Mesenchymal stem cell (in vitro differentiated cells and primary cell): Measurements from ENCODE around the gene PON3.

Experiments used
- DNase-seq: peaks from one replicate; pipeline ENCODE4 v3.0.0-alpha.2; 2013
- H2AFZ ChIP-seq: one replicate; pipeline ENCODE4 v1.6.1; 2013; ENCODE audit warnings: low read depth, mild to moderate bottlenecking, control low read depth, inconsistent platforms, low read length, moderate library complexity
- H2AK5ac ChIP-seq: 2 replicates; pipeline ENCODE4 v1.6.1; 2013; ENCODE audit warnings: low read length, moderate library complexity, mild to moderate bottlenecking, inconsistent platforms; ENCODE audit not compliant: severe bottlenecking
- H2BK120ac ChIP-seq: one replicate; pipeline ENCODE4 v1.6.1; 2013; ENCODE audit warnings: low read depth, mild to moderate bottlenecking, inconsistent platforms, low read length, moderate library complexity
- H2BK12ac ChIP-seq, 2 experiments: one replicate each; pipeline ENCODE4 v1.6.1; 2013; ENCODE audit warnings: inconsistent platforms in 2 of 2, low read length in 2 of 2, mild to moderate bottlenecking in 2 of 2, moderate library complexity in 2 of 2, control low read depth in 1 of 2
- H2BK15ac ChIP-seq: one replicate; pipeline ENCODE4 v1.6.1; 2013; ENCODE audit warnings: mild to moderate bottlenecking, low read depth, inconsistent platforms; ENCODE audit not compliant: poor library complexity, severe bottlenecking
- H2BK5ac ChIP-seq: 2 replicates; pipeline ENCODE4 v1.6.1; 2013; ENCODE audit warnings: low read depth, mild to moderate bottlenecking, low read length, control low read depth, inconsistent platforms; ENCODE audit not compliant: poor library complexity, severe bottlenecking
- H3K14ac ChIP-seq, 2 experiments: one replicate each; pipeline ENCODE4 v1.6.1; 2013; ENCODE audit warnings: inconsistent platforms in 2 of 2, low read length in 2 of 2, control low read depth in 1 of 2, mild to moderate bottlenecking in 1 of 2, moderate library complexity in 1 of 2
- H3K18ac ChIP-seq, 2 experiments: one replicate each; pipeline ENCODE4 v1.6.1; 2013; ENCODE audit warnings: inconsistent platforms in 2 of 2, low read length in 2 of 2, control low read depth in 1 of 2, low read depth in 1 of 2, mild to moderate bottlenecking in 1 of 2
- H3K23ac ChIP-seq, 2 experiments: one replicate each; pipeline ENCODE4 v1.6.1; 2013; ENCODE audit warnings: inconsistent platforms in 2 of 2, low read length in 2 of 2, mild to moderate bottlenecking in 2 of 2, moderate library complexity in 2 of 2, control low read depth in 1 of 2
- H3K27ac ChIP-seq: 2 replicates; pipeline ENCODE4 v1.5.1; 2013; ENCODE audit warnings: mild to moderate bottlenecking, moderate library complexity, low read length, control low read depth, inconsistent platforms; ENCODE audit not compliant: poor library complexity, severe bottlenecking
- H3K27me3 ChIP-seq, 2 experiments: 2 replicates each; pipeline versions ENCODE4 v1.6.1 to v1.7.0; 2013; ENCODE audit warnings: low read length in 2 of 2, mild to moderate bottlenecking in 2 of 2, moderate library complexity in 2 of 2, control low read depth in 1 of 2, inconsistent platforms in 1 of 2; ENCODE audit not compliant: control insufficient read depth in 1 of 2, insufficient read depth in 1 of 2
- H3K36me3 ChIP-seq, 2 experiments: 2 replicates each; pipeline versions ENCODE4 v1.6.1 to v1.7.0; 2013; ENCODE audit warnings: low read length in 2 of 2, control low read depth in 1 of 2, inconsistent platforms in 1 of 2, low read depth in 1 of 2, mild to moderate bottlenecking in 1 of 2; ENCODE audit not compliant: insufficient read depth in 2 of 2, control insufficient read depth in 1 of 2
- H3K4ac ChIP-seq, 2 experiments: one replicate each; pipeline ENCODE4 v1.6.1; 2013; ENCODE audit warnings: inconsistent platforms in 2 of 2, low read length in 2 of 2, mild to moderate bottlenecking in 2 of 2, moderate library complexity in 2 of 2, control low read depth in 1 of 2, low read depth in 1 of 2
- H3K4me1 ChIP-seq: 2 replicates; pipeline ENCODE4 v1.6.1; 2013; ENCODE audit warnings: low read depth, low read length, control low read depth; ENCODE audit not compliant: control insufficient read depth, insufficient read depth
- H3K4me2 ChIP-seq: 2 replicates; pipeline ENCODE4 v1.6.1; 2013; ENCODE audit warnings: low read length, mild to moderate bottlenecking, inconsistent platforms; ENCODE audit not compliant: poor library complexity, severe bottlenecking
- H3K4me3 ChIP-seq, 2 experiments: 2 replicates each; pipeline versions ENCODE4 v1.5.1 to v1.7.0; 2013; ENCODE audit warnings: low read length in 2 of 2, mild to moderate bottlenecking in 2 of 2, control low read depth in 1 of 2, low read depth in 1 of 2; ENCODE audit not compliant: insufficient read depth in 1 of 2
- H3K79me1 ChIP-seq: replicated peaks from 2 replicates; pipeline ENCODE4 v1.6.1; 2013; ENCODE audit warnings: mild to moderate bottlenecking, control low read depth, low read length, inconsistent platforms; ENCODE audit not compliant: poor library complexity, severe bottlenecking
- H3K9ac ChIP-seq: 2 replicates; pipeline ENCODE4 v1.7.0; 2013; ENCODE audit warnings: mild to moderate bottlenecking, low read length, moderate library complexity
- H3K9me3 ChIP-seq: 2 replicates; pipeline ENCODE4 v1.7.0; 2013; ENCODE audit warnings: mild to moderate bottlenecking, low read length; ENCODE audit not compliant: control insufficient read depth
- H4K8ac ChIP-seq: one replicate; pipeline ENCODE4 v1.6.1; 2013; ENCODE audit warnings: inconsistent platforms, mild to moderate bottlenecking, low read length, moderate library complexity
- H4K91ac ChIP-seq: one replicate; pipeline ENCODE4 v1.6.1; 2013; ENCODE audit warnings: mild to moderate bottlenecking, low read length, inconsistent platforms
- WGBS: methylation state at CpG from one replicate; pipeline ENCODE4 v1.1.7; 2013; ENCODE audit warnings: mixed read lengths; 5-methylcytosine and 5-hydroxymethylcytosine counted together

PON3 gene

DNA sequence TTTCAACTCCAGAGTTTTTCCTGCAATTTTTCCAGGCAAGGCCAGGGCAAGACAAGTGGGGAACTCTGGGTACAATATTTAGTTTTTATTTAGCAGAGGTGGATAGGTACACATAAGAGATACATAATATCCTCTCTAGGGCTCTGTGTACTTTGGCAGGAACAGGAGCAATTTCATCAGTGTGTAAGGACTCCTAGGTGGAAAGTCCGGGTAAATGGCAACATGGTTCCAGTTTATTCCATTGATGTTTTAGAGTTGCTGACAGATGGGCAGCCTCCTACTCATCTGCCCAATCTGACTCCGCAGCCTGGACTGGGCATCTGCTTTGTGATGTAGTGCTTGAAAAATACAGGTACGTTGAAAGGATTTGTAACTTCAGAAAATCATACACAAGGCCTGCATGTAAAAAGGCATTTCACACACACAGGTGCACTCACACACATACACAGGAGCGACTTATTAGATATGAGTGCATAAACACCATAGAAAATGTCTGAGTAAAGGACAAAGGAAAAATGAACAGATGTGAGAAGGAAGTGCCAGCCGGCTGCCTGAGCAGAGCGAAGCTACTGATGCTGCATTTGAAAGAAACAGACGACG, 77.6 kb downstream of the PON3 start:
- H3K4me1 ChIP-seq, result no peaks in the 10 kb centered on the region
- H3K9me3 ChIP-seq, result no peaks in the 10 kb centered on the region
- WGBS, result 98% methylated on average over 3 of the region's 8 CpGs
- H3K27ac ChIP-seq, result no peak overlapping the region
- H3K4me3 ChIP-seq, result no peak overlapping the region
- H3K9ac ChIP-seq, result no peak overlapping the region
- H3K36me3 ChIP-seq, result no peaks in the 10 kb centered on the region
- no peaks in the 10 kb centered on the region for H3K79me1 ChIP-seq
- H2BK15ac ChIP-seq, result no peak overlapping the region
- no peak overlapping the region for H3K4me2 ChIP-seq
- no peak overlapping the region for H2AK5ac ChIP-seq
- H4K91ac ChIP-seq, result no peak overlapping the region
- H2BK5ac ChIP-seq, result no peak overlapping the region
- H3K18ac ChIP-seq, result no peak overlapping the region
- H3K27me3 ChIP-seq, result peaks cover 0 to 3% of the 10 kb centered on the region in 2 experiments
- no peak overlapping the region for H3K23ac ChIP-seq
- H2BK120ac ChIP-seq, result no peak overlapping the region
- no peak for DNase-seq
- no peak overlapping the region for H3K4ac ChIP-seq
- no peak overlapping the region for H2BK12ac ChIP-seq
- H2AFZ ChIP-seq, result no peak overlapping the region
- no peak overlapping the region for H4K8ac ChIP-seq
- no peak overlapping the region for H3K14ac ChIP-seq

DNA sequence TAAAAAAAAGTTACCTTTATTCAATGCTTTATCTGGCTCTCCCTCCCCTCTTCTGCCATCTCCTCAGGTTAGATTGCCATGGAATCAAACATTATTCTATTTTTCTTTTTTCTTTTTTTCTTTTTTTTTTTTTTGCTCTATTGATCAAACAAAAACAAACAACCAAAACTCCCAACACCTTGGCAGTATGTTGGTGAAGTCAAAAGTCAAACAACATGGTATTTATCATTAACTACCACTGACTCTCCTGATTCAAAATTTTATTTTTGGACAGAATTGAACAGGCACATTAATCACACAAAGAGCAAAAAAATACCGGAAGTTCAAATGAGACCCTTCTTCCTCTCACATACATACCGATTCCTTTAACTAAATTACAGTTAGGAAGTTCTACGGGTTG, 78.2 kb downstream of the PON3 start:
- no CpG with 5 or more reads among the region's 3 CpGs for WGBS
- Histone ChIP-seq H3K18ac (no peak overlapping the region), H3K27ac (no peak overlapping the region), H3K4me1 (no peaks in the 10 kb centered on the region), H3K9ac (no peak overlapping the region), H3K4ac (no peak overlapping the region), H3K27me3 (peaks cover 0 to 3% of the 10 kb centered on the region in 2 experiments), H2BK15ac (no peak overlapping the region), H3K14ac (no peak overlapping the region), H3K79me1 (no peaks in the 10 kb centered on the region), H3K4me3 (no peak overlapping the region), H2AFZ (no peak overlapping the region), H2BK5ac (no peak overlapping the region), H4K91ac (no peak overlapping the region), H2BK12ac (no peak overlapping the region), H3K23ac (no peak overlapping the region), H2BK120ac (no peak overlapping the region), H4K8ac (no peak overlapping the region), H3K4me2 (no peak overlapping the region), H3K9me3 (no peaks in the 10 kb centered on the region), H2AK5ac (no peak overlapping the region), H3K36me3 (no peaks in the 10 kb centered on the region)
- no peak for DNase-seq

DNA sequence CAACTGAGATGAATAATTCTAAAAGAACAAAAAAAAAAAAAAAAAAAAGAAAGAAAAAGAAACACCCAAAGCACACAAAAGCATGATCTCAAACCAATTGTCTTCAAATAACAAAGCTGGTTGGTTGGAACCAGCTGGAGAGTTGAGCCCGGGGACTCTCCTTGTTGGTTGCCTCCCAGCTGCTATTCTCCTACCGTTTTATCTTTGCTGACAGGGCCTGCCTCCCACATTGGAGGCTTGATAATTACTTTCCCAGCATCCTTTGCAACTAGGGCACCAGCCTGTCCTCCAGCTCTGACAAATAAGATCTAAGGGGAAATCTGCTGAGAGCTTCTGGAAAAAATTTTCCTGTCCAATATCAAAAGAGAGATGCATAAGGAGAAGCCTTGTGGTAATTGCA, 78.6 kb downstream of the PON3 start:
- H3K4me1 ChIP-seq, result no peaks in the 10 kb centered on the region
- H2BK120ac ChIP-seq, result no peak overlapping the region
- H3K27me3 ChIP-seq, result peaks cover 0 to 3% of the 10 kb centered on the region in 2 experiments
- no peak for DNase-seq
- H4K8ac ChIP-seq, result no peak overlapping the region
- no peaks in the 10 kb centered on the region for H3K9me3 ChIP-seq
- no peak overlapping the region for H2BK12ac ChIP-seq
- no peak overlapping the region for H3K4me2 ChIP-seq
- no peak overlapping the region for H3K23ac ChIP-seq
- no peak overlapping the region for H4K91ac ChIP-seq
- WGBS, result 70% methylated on average over 2 of the region's 2 CpGs
- H2AFZ ChIP-seq, result no peak overlapping the region
- no peak overlapping the region for H3K9ac ChIP-seq
- no peak overlapping the region for H2BK15ac ChIP-seq
- H3K4me3 ChIP-seq, result no peak overlapping the region
- H3K79me1 ChIP-seq, result no peaks in the 10 kb centered on the region
- H2BK5ac ChIP-seq, result no peak overlapping the region
- H3K36me3 ChIP-seq, result no peaks in the 10 kb centered on the region
- no peak overlapping the region for H3K14ac ChIP-seq
- no peak overlapping the region for H2AK5ac ChIP-seq
- H3K18ac ChIP-seq, result no peak overlapping the region
- H3K27ac ChIP-seq, result no peak overlapping the region
- no peak overlapping the region for H3K4ac ChIP-seq

DNA sequence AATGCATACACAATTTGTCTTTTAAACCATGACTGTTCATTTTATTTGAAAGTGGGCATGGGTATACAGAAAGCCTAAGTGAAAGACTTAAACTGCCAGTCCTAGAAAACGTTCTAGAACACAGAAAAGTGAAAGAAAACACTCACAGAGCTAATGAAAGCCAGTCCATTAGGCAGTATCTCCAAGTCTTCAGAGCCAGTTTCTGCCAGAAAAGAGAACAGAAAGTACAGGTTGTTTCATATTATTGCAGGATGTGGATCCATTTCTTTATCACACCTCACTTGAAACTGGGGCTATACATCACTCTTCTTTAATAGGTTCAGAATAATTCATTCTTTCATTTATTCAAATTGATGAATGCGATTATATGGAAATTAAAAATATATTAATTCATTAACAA, 79.6 kb downstream of the PON3 start:
- no peak overlapping the region for H2BK5ac ChIP-seq
- H2BK12ac ChIP-seq, result no peak overlapping the region
- WGBS, result no CpG with 5 or more reads among the region's 2 CpGs

More for the DNA sequence above, 79.6 kb downstream of the PON3 start:
- no peak overlapping the region for H2AFZ ChIP-seq
- no peaks in the 10 kb centered on the region for H3K79me1 ChIP-seq
- no peak overlapping the region for H2BK15ac ChIP-seq
- H3K9ac ChIP-seq, result no peak overlapping the region
- H3K14ac ChIP-seq, result no peak overlapping the region
- H4K91ac ChIP-seq, result no peak overlapping the region
- no peaks in the 10 kb centered on the region for H3K4me1 ChIP-seq
- no peaks in the 10 kb centered on the region for H3K36me3 ChIP-seq
- no peak overlapping the region for H3K23ac ChIP-seq
- H3K4me3 ChIP-seq, result no peak overlapping the region
- peaks cover 0 to 3% of the 10 kb centered on the region in 2 experiments for H3K27me3 ChIP-seq
- no peak overlapping the region for H2BK120ac ChIP-seq
- no peaks in the 10 kb centered on the region for H3K9me3 ChIP-seq
- no peak overlapping the region for H3K4me2 ChIP-seq
- DNase-seq, result no peak
- no peak overlapping the region for H3K18ac ChIP-seq
- H4K8ac ChIP-seq, result no peak overlapping the region
- H2AK5ac ChIP-seq, result no peak overlapping the region
- no peak overlapping the region for H3K4ac ChIP-seq
- no peak overlapping the region for H3K27ac ChIP-seq
